ENCODE data around the gene TNK2.

DNA sequence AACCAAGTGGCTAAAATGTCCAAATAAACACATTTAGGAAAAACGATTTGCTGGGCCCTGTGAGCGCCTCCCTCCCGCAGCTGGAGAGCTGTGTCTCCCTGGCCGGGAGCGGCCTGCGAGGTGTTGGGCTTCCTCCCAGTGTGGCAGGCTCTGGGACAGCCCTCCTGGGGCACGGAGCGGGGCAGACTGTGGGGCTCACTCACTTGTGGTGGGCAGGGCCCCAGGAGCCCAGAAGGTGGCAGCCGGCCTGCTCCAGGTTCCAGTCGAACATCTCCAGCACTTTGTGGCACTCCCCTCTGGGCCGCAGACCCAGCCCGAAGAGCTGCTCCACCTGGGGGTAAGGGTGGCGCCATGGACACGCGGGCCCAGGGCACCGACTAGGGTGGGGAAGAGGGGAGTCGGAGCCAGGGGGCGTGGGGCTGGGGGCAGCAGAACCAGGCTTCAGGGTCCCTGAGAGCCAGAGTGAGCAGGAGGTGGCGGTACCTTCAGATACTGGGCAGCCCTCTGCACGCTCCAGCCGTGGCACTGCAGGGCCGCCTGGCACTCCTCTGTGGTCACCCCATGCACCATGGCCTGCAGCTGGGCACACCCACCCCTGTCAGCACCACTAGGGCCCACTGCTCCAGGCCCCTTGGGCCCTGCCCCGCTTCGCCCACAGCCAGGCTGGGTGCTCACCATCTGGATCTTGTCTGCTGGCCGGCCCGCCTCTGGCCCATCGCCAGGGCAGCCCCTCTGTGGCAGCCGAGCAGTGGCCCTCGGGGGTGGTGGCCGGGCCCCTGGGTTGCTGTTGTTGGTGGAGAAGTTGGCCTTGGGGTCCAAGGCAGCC, 41.5 kb downstream of the TNK2 start:
- TF ChIP-seq EZH2 (IDR thresholded peaks at IDR 0.05; ENCODE audit: borderline replicate concordance, low read depth, low read length, severe bottlenecking): no peak
- TF ChIP-seq, protein P1, sequence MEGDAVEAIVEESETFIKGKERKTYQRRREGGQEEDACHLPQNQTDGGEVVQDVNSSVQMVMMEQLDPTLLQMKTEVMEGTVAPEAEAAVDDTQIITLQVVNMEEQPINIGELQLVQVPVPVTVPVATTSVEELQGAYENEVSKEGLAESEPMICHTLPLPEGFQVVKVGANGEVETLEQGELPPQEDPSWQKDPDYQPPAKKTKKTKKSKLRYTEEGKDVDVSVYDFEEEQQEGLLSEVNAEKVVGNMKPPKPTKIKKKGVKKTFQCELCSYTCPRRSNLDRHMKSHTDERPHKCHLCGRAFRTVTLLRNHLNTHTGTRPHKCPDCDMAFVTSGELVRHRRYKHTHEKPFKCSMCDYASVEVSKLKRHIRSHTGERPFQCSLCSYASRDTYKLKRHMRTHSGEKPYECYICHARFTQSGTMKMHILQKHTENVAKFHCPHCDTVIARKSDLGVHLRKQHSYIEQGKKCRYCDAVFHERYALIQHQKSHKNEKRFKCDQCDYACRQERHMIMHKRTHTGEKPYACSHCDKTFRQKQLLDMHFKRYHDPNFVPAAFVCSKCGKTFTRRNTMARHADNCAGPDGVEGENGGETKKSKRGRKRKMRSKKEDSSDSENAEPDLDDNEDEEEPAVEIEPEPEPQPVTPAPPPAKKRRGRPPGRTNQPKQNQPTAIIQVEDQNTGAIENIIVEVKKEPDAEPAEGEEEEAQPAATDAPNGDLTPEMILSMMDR (IDR thresholded peaks at IDR 0.05; ENCODE audit: extremely low read depth in 1 of 2, insufficient read depth in 1 of 2, low read depth in 1 of 2, low read length in 2 of 2): no peak
- no peak for TF ChIP-seq POLR2A (IDR thresholded peaks at IDR 0.05; ENCODE audit: low read depth, low read length)
- TF ChIP-seq, protein P2, sequence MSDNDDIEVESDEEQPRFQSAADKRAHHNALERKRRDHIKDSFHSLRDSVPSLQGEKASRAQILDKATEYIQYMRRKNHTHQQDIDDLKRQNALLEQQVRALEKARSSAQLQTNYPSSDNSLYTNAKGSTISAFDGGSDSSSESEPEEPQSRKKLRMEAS (IDR thresholded peaks at IDR 0.05; ENCODE audit: insufficient read depth, insufficient read length): no peak
- TF ChIP-seq POLR2AphosphoS5 (IDR thresholded peaks at IDR 0.05; ENCODE audit: insufficient read depth, low read depth, low read length): no peak
- TF ChIP-seq MYC (IDR thresholded peaks at IDR 0.05; ENCODE audit: low read depth, low read length): no peak

All from endothelial cell of umbilical vein (primary cell).